ENCODE data around the gene GUSB. TPM values are rescaled to one million over a fixed set of nuclear protein-coding genes. Genes with fewer than 3 reads are reported as not detected.

The GUSB gene
- 30.7 and 38.2 TPM in 2 replicates for total RNA-seq

GRCh38 chr7:65981965-65982792 is at the start of gene GUSB:
Gene GUSB (minus strand): TSS chr7:65982213. CDS start chr7:65982183, 30 bp downstream.

Small RNA genes lying within 50 kb of the gene (small RNA-seq; reads per million reads assigned to genes)
- not detected for gene AC073261.1

Other genes starting within 250 kb of the GUSB start
- 27.4 and 29.4 TPM in 2 replicates for gene VKORC1L1, start 109.1 kb downstream of the GUSB start, total RNA-seq
- 49.6 and 67.8 TPM in 2 replicates for gene ASL, start 93.6 kb upstream of the GUSB start, total RNA-seq
- 39.5 and 42.1 TPM in 2 replicates for gene CRCP, start 132.6 kb upstream of the GUSB start, total RNA-seq
- gene TPST1, start 223.1 kb upstream of the GUSB start, total RNA-seq = 20.1 and 24.8 TPM in 2 replicates

Data from vein endothelial cell (primary cell).